GM12864 (cell line): ENCODE data around the gene GOLGA8S.
"Not testable (repeated sequence)": the region's sequence is repeated elsewhere in the genome, so short reads cannot be mapped to it uniquely, and the experiment has no call there.

ENCODE experiments used
- DNase-seq: peaks from one replicate; pipeline ENCODE4 v3.0.0-alpha.2; 2011; ENCODE audit warnings: low read depth
- H3K4me3 ChIP-seq: 2 replicates; pipeline ENCODE4 v1.5.1; 2011; ENCODE audit warnings: mild to moderate bottlenecking, low read depth, low read length, control low read depth
- TF ChIP-seq, protein P1 (sequence below): IDR thresholded peaks from 2 replicates; pipeline ENCODE4 v1.5.1; 2011; ENCODE audit warnings: low read depth, mild to moderate bottlenecking, moderate library complexity, low read length, control low read depth, inconsistent platforms; ENCODE audit errors: missing control alignments

The GOLGA8S gene

DNA sequence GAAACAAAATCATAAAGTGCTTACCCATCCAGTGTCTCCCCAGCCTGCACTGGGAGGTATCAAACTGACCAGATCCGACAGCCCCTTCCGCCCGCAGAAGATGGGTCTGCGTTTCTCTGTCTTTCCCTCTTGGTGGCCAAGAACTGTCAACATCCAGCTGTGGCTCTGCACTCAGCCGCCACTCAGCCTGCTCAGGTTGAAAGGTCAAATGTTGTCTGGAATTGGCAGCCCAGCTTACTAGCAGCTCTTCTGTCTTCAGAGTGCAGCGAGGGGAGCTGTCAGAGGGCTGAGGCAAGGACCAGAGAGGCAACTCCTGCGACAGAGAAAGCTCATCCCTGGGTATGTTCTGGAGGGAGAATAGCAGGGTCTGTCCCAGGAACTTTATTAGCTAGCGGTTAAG is 47.1 kb downstream of the GOLGA8S start:
- H3K4me3 ChIP-seq = no peak overlapping the region
- DNase-seq = no peak
- TF ChIP-seq, protein P1, sequence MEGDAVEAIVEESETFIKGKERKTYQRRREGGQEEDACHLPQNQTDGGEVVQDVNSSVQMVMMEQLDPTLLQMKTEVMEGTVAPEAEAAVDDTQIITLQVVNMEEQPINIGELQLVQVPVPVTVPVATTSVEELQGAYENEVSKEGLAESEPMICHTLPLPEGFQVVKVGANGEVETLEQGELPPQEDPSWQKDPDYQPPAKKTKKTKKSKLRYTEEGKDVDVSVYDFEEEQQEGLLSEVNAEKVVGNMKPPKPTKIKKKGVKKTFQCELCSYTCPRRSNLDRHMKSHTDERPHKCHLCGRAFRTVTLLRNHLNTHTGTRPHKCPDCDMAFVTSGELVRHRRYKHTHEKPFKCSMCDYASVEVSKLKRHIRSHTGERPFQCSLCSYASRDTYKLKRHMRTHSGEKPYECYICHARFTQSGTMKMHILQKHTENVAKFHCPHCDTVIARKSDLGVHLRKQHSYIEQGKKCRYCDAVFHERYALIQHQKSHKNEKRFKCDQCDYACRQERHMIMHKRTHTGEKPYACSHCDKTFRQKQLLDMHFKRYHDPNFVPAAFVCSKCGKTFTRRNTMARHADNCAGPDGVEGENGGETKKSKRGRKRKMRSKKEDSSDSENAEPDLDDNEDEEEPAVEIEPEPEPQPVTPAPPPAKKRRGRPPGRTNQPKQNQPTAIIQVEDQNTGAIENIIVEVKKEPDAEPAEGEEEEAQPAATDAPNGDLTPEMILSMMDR = no peak

DNA sequence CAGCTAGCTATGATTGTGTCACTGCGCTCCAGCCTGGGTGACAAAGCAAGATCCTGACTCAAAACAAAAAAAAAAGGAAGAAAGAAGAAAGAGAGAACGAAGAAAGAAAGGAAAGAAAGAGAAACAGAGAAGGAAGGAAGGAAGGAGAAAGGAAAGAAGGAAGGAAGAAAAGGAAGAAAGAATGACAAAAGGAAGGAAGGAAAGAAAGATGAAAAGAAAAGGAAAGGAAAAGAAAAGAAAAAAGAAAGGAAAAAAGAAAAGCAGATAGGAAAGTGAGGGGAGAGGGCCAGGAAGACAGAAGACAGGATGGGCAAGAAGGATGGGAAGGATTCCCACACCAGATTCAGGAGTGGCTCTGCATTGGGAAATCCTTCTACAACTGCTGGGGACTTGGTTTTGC is 47.6 kb downstream of the GOLGA8S start:
- DNase-seq = no peak
- no peak overlapping the region for H3K4me3 ChIP-seq
- TF ChIP-seq, protein P1 = no peak

DNA sequence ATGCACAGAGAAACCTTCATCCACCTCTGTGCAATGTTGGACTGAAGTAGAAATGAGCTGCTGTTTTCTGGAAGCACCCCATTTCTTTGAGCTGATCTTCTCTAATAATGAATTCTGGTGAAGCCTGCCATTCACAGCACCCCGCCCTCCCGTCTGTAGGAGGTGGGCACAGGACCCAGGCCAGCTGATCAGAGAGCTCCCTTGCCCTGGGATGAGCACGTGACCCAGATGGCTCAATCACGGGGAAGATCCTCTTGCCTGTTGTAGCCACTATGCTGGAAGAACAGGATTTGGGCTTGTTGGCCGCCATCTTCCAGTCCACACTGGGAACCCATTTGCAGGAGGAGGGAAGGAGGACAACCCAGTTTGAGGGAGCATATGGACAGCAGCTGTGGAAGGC is 48.0 kb downstream of the GOLGA8S start:
- no peak overlapping the region for H3K4me3 ChIP-seq
- DNase-seq = no peak
- TF ChIP-seq, protein P1 = no peak

DNA sequence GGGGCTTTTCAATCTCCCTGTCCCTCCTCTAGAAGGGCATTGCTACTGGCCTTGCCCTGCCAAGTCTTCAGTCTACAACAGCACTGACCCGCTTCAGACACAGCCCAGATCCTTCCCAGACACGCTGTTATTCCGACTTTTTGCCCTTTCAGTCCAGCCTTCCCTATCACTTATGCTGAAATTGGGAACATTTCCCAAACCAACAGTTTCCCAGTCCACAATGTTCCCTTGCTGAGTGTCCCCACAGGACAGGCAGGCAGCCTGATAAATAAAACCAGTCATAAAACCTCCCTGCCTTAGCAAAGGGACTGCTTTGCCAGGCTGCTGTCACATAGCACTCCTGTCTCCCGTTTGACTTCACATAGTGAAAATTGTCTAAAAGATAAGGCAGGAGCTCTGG is 49.0 kb downstream of the GOLGA8S start:
- no peak overlapping the region for H3K4me3 ChIP-seq
- TF ChIP-seq, protein P1 = no peak
- DNase-seq = no peak

DNA sequence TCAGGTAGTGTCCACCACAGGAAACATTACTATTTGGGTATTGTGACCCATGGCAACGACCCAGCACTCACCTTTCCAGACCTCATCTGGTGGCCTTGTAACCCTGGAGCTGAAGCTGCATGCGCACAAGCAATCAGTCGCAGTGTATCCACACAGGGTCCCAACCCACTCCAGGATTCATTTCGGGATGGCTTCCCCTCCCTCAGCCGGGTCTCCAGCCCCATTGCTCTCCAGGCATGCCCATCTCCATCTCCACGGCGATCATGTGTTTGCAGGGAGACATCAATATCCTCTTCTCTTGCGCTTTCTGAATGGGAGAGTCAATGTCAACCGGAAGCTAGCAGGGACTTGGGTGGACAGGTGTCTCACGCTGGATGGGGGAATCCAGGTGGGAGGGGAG is 57.3 kb downstream of the GOLGA8S start:
- DNase-seq = no peak
- TF ChIP-seq, protein P1 = no peak
- no peak overlapping the region for H3K4me3 ChIP-seq

DNA sequence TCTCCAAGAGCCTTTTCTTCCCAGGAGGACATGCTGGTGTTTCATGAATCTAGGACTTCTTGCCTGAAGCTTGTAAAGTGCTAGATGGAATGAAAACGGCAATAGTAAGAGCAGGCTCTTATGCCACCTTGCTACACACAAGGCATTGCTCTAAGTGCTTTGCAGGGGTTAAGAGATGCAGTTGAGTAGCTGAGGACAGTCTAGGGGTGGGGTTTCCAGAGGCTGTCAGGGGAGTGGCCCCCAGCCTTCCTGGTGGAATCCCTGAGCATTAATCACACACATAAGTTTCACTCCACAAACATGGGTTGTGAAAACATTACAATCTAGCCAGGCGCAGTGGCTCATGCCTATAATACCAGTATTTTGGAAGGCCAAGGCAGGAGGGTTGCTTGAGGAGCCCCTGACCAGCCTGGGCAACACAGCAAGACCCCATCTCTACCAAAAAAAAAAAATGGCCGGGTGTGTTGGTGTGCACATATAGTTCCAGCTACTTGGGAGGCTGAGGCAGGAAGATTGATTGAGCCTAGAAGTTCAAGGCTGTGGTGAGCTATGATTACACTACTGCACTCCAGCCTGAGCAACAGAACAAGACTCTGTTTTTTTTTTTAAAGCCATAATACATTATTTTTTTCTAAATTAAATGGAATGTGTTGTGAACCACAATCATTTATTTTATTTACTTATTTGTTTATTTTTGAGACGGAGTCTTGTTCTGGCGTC is 58.5 kb downstream of the GOLGA8S start:
- H3K4me3 ChIP-seq, DNase-seq: not testable (repeated sequence)
